Fibroblast of villous mesenchyme (primary cell): Measurements from ENCODE around the gene GJB5. TPM values are rescaled to one million over a fixed set of nuclear protein-coding genes. Genes with fewer than 3 reads are reported as not detected.

Experiments used
- DNase-seq: peaks from one replicate; pipeline ENCODE4 v3.0.0-alpha.2; 2010; ENCODE audit warnings: low read depth
- H3K4me3 ChIP-seq: 2 replicates; pipeline ENCODE4 v1.5.1; 2011; ENCODE audit warnings: low read depth, mild to moderate bottlenecking, low read length
- total RNA-seq: library from RNA; depleted of rRNA; stranded (reverse); fragments of >200 nt; gene quantifications from 2 replicates; pipeline ENCODE4 v1.2.3, GENCODE V29; 2012
- TF ChIP-seq, protein P1 (sequence below): IDR thresholded peaks from 2 replicates; pipeline ENCODE4 v1.5.1; 2012; ENCODE audit warnings: low read depth, mild to moderate bottlenecking, low read length; ENCODE audit not compliant: insufficient read depth

GJB5 gene
- total RNA-seq, 1 donor: not detected

- no peak overlapping the region for H3K4me3 ChIP-seq
- TF ChIP-seq, protein P1, sequence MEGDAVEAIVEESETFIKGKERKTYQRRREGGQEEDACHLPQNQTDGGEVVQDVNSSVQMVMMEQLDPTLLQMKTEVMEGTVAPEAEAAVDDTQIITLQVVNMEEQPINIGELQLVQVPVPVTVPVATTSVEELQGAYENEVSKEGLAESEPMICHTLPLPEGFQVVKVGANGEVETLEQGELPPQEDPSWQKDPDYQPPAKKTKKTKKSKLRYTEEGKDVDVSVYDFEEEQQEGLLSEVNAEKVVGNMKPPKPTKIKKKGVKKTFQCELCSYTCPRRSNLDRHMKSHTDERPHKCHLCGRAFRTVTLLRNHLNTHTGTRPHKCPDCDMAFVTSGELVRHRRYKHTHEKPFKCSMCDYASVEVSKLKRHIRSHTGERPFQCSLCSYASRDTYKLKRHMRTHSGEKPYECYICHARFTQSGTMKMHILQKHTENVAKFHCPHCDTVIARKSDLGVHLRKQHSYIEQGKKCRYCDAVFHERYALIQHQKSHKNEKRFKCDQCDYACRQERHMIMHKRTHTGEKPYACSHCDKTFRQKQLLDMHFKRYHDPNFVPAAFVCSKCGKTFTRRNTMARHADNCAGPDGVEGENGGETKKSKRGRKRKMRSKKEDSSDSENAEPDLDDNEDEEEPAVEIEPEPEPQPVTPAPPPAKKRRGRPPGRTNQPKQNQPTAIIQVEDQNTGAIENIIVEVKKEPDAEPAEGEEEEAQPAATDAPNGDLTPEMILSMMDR: no peak
- no peak for DNase-seq
Observed at GRCh38 chr1:34712007-34712688, 42.7 kb upstream of the GJB5 start.

DNA sequence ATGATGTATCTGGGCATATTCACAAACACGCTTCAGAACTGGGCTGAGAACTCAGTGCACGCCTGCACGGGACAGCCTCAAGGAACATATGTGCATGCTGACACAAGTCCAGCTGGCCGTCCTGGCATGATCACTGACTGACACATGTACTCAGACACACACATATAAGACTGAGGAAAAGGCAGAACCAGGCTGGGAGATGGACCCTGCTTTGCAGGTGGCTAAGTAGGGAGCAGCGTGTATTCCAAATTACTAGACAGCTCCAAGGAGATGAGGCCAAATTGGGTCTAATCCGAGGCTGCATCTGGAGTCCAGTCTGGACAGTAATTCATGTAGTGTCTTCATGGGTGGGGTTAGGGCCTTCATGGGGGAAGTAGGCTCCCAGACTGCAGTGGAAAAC is 41.4 kb upstream of the GJB5 start:
- TF ChIP-seq, protein P1: no peak

DNA sequence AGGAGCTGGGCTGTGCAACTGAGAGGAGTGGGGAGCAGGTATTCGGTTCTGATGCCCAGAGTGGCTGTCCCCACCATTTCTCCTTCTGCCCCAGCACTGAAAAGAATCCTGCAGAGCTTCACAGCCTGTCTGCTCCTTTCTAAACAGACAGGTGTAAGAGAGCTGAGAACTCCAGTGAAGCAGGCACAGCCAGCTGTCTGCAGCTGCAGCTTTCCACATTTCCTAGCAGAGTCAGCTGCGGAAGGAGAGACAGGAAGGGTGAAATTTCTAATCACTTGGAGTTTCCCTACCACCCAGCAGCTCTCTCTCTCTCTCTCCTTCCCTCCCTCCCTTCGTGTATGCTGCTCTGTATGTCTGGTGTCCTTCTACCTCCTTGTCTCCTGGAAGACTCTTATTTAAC is 40.5 kb upstream of the GJB5 start:
- H3K4me3 ChIP-seq: no peak overlapping the region
- TF ChIP-seq, protein P1: no peak
- no peak for DNase-seq

More for the DNA sequence above, 41.4 kb upstream of the GJB5 start:
- no peak for DNase-seq
- no peak overlapping the region for H3K4me3 ChIP-seq

GRCh38 chr1:34715139-34715538 is 39.7 kb upstream of the GJB5 start:
- DNase-seq: no peak
- no peak overlapping the region for H3K4me3 ChIP-seq
- TF ChIP-seq, protein P1: no peak

GRCh38 chr1:34721241-34721640 is 33.6 kb upstream of the GJB5 start:
- DNase-seq: no peak
- no peak overlapping the region for H3K4me3 ChIP-seq
- TF ChIP-seq, protein P1: no peak

GRCh38 chr1:34721646-34722355 is 33.0 kb upstream of the GJB5 start:
- no peak overlapping the region for H3K4me3 ChIP-seq
- TF ChIP-seq, protein P1: no peak
- DNase-seq: no peak
